Measurements from ENCODE around the gene VPS13A.

VPS13A gene

GRCh38 chr9:77177894-77178794, 810 bp downstream of the VPS13A start:
- Histone ChIP-seq H3K9me3 (replicated peaks in 1 of 11) (no peaks in the 10 kb centered on the region), H3K4me1 (peaks cover 14 to 47% (median 26%) of the 10 kb centered on the region in 10 experiments), H3K4me3 (peak overlapping the region; percentile 81 to 100 (median 86)), H3K27ac (peak overlapping the region; percentile 71 to 90 (median 86)), H3K36me3 (peaks cover 0 to 1% (median 0%) of the 10 kb centered on the region in 11 experiments; a peak in 2 of 22 replicates), H3K9ac (peak overlapping the region; percentile 83 to 94 (median 87)), H4K20me1 (peaks cover 0 to 42% (median 26%) of the 10 kb centered on the region in 11 experiments; a peak in 12 of 22 replicates), H3K4me2 (peak overlapping the region; percentile 74 to 97 (median 90)), H3K27me3 (no peaks in the 10 kb centered on the region)
- TF ChIP-seq Cebpa-rat (IDR thresholded peaks at IDR 0.05): no peak

GRCh38 chr9:77180056-77180455, 2.7 kb downstream of the VPS13A start:
- Histone ChIP-seq H3K27me3 (no peaks in the 10 kb centered on the region), H3K4me2 (peak overlapping the region in 10 of 11 experiments; percentile 74 to 97 (median 90); a peak in 17 of 22 replicates), H3K36me3 (peaks cover 0 to 16% (median 5%) of the 10 kb centered on the region in 11 experiments; a peak in 6 of 22 replicates), H3K4me1 (peaks cover 14 to 44% (median 24%) of the 10 kb centered on the region in 10 experiments), H4K20me1 (peaks cover 0 to 42% (median 26%) of the 10 kb centered on the region in 11 experiments; a peak in 12 of 22 replicates), H3K27ac (no peak overlapping the region), H3K9ac (0 out of 22 replicates have a peak overlapping the region, but pooled peaks of 1 of the 11 experiments have one; percentile 91), H3K4me3 (no peak overlapping the region), H3K9me3 (replicated peaks in 1 of 11) (peaks cover 0 to 12% (median 10%) of the 10 kb centered on the region in 11 experiments; a peak in 16 of 22 replicates)
- no peak for TF ChIP-seq Cebpa-rat (IDR thresholded peaks at IDR 0.05)

- H4K20me1 ChIP-seq: peaks cover 0 to 42% (median 26%) of the 10 kb centered on the region in 11 experiments; a peak in 12 of 22 replicates
- no peak overlapping the region for H3K9ac ChIP-seq
- no peak for TF ChIP-seq Cebpa-rat (IDR thresholded peaks at IDR 0.05)
- H3K4me1 ChIP-seq: peaks cover 10 to 29% (median 22%) of the 10 kb centered on the region in 10 experiments
- no peak overlapping the region for H3K27ac ChIP-seq
- no peak overlapping the region for H3K4me2 ChIP-seq
- H3K36me3 ChIP-seq: peaks cover 0 to 32% (median 16%) of the 10 kb centered on the region in 11 experiments; a peak in 14 of 22 replicates
- peaks cover 10 to 45% (median 40%) of the 10 kb centered on the region in 11 experiments; a peak in 21 of 22 replicates for H3K9me3 ChIP-seq (replicated peaks in 1 of 11)
- no peaks in the 10 kb centered on the region for H3K27me3 ChIP-seq
- H3K4me3 ChIP-seq: no peak overlapping the region
Measured at GRCh38 chr9:77183581-77183980, 6.2 kb downstream of the VPS13A start.

GRCh38 chr9:77188242-77188641, 10.9 kb downstream of the VPS13A start:
- Histone ChIP-seq H3K9ac (no peak overlapping the region), H4K20me1 (peaks cover 0 to 25% (median 0%) of the 10 kb centered on the region in 11 experiments; a peak in 5 of 22 replicates), H3K4me3 (no peak overlapping the region), H3K27me3 (no peaks in the 10 kb centered on the region), H3K36me3 (peaks cover 0 to 31% (median 17%) of the 10 kb centered on the region in 11 experiments; a peak in 15 of 22 replicates), H3K4me2 (no peak overlapping the region), H3K4me1 (no peaks in the 10 kb centered on the region), H3K27ac (no peak overlapping the region), H3K9me3 (replicated peaks in 1 of 11) (peaks cover 12 to 77% (median 63%) of the 10 kb centered on the region in 11 experiments; a peak in 21 of 22 replicates)
- TF ChIP-seq Cebpa-rat (IDR thresholded peaks at IDR 0.05): no peak

GRCh38 chr9:77194423-77194822, 17.1 kb downstream of the VPS13A start:
- H3K9ac ChIP-seq: no peak overlapping the region
- H3K4me3 ChIP-seq: no peak overlapping the region
- peaks cover 5 to 82% (median 49%) of the 10 kb centered on the region in 11 experiments; a peak in 18 of 22 replicates for H4K20me1 ChIP-seq
- no peaks in the 10 kb centered on the region for H3K27me3 ChIP-seq
- peaks cover 0 to 6% (median 0%) of the 10 kb centered on the region in 11 experiments; a peak in 2 of 22 replicates for H3K36me3 ChIP-seq
- no peak for TF ChIP-seq Cebpa-rat (IDR thresholded peaks at IDR 0.05)
- no peak overlapping the region for H3K4me2 ChIP-seq
- H3K27ac ChIP-seq: no peak overlapping the region
- H3K4me1 ChIP-seq: no peaks in the 10 kb centered on the region
- H3K9me3 ChIP-seq (replicated peaks in 1 of 11): peaks cover 0 to 23% (median 14%) of the 10 kb centered on the region in 11 experiments; a peak in 12 of 22 replicates

- Histone ChIP-seq H3K36me3 (peaks cover 37 to 76% (median 53%) of the 10 kb centered on the region in 11 experiments), H3K4me3 (no peak overlapping the region), H4K20me1 (no peaks in the 10 kb centered on the region), H3K27ac (no peak overlapping the region), H3K9ac (no peak overlapping the region), H3K4me2 (no peak overlapping the region), H3K4me1 (no peaks in the 10 kb centered on the region), H3K9me3 (replicated peaks in 1 of 11) (no peaks in the 10 kb centered on the region), H3K27me3 (no peaks in the 10 kb centered on the region)
- no peak for TF ChIP-seq Cebpa-rat (IDR thresholded peaks at IDR 0.05)
Measured at GRCh38 chr9:77210116-77210515, 32.8 kb downstream of the VPS13A start.

- H3K4me3 ChIP-seq: no peak overlapping the region
- H3K27me3 ChIP-seq: no peaks in the 10 kb centered on the region
- H4K20me1 ChIP-seq: no peaks in the 10 kb centered on the region
- H3K9me3 ChIP-seq (replicated peaks in 1 of 11): no peaks in the 10 kb centered on the region
- no peak overlapping the region for H3K4me2 ChIP-seq
- no peak overlapping the region for H3K9ac ChIP-seq
- H3K27ac ChIP-seq: no peak overlapping the region
- no peak for TF ChIP-seq Cebpa-rat (IDR thresholded peaks at IDR 0.05)
- no peaks in the 10 kb centered on the region for H3K4me1 ChIP-seq
- H3K36me3 ChIP-seq: peaks cover 41 to 84% (median 62%) of the 10 kb centered on the region in 11 experiments
Measured at GRCh38 chr9:77211561-77211960, 34.2 kb downstream of the VPS13A start.

- Histone ChIP-seq H3K4me3 (no peak overlapping the region), H4K20me1 (no peaks in the 10 kb centered on the region), H3K9me3 (replicated peaks in 1 of 11) (no peaks in the 10 kb centered on the region), H3K4me1 (no peaks in the 10 kb centered on the region), H3K36me3 (peaks cover 41 to 92% (median 74%) of the 10 kb centered on the region in 11 experiments), H3K27ac (no peak overlapping the region), H3K9ac (no peak overlapping the region), H3K27me3 (no peaks in the 10 kb centered on the region), H3K4me2 (no peak overlapping the region)
- no peak for TF ChIP-seq Cebpa-rat (IDR thresholded peaks at IDR 0.05)
Measured at GRCh38 chr9:77212801-77213200, 35.5 kb downstream of the VPS13A start.

GRCh38 chr9:77215874-77216273, 38.5 kb downstream of the VPS13A start:
- Histone ChIP-seq H3K27me3 (no peaks in the 10 kb centered on the region), H3K4me3 (no peak overlapping the region), H3K9ac (no peak overlapping the region), H4K20me1 (no peaks in the 10 kb centered on the region), H3K36me3 (peaks cover 38 to 96% (median 72%) of the 10 kb centered on the region in 11 experiments), H3K4me2 (no peak overlapping the region), H3K9me3 (replicated peaks in 1 of 11) (no peaks in the 10 kb centered on the region), H3K4me1 (no peaks in the 10 kb centered on the region), H3K27ac (no peak overlapping the region)
- TF ChIP-seq Cebpa-rat (IDR thresholded peaks at IDR 0.05): no peak
